ENCODE data around the gene PERCC1.
"Not testable (repeated sequence)": the region's sequence is repeated elsewhere in the genome, so short reads cannot be mapped to it uniquely, and the experiment has no call there.

PERCC1 gene

DNA sequence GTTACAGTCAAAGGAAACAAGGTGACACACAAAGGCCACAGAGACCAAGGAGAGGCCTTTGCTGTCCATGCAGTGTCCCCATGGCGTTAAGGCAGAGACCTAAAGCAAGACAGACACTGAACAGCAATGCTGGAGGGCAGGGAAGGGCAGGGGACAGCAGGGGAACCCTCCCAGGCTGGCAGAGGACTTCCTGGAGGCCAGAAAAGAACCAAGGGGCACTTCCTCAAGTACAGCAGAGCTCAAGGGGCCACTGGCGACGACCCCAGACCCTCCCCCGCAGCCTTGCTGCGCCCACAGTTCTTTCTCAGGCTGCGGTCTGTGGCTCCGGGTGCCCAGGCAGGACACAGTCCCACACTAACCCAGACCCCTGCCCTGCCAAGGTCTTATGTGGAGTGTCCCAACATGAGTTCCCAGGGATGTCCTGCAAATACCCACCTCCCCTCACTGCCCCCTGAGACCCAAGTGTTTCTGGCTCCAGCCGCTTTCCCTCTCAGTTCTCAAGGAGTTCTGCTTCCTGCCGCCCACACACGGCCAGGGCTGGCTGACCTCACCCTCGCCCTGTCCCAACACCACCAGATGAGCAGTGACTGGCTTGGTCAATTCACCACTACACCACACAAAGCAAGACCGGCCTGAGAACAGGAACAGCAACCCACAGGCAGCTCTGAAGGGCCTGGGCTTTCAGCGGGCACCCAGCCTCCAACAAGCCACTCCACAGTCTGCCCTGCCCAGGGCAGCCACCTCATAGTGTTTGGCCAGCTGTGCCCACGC lies 39.8 kb downstream of the PERCC1 start:
- no peak for DNase-seq

DNA sequence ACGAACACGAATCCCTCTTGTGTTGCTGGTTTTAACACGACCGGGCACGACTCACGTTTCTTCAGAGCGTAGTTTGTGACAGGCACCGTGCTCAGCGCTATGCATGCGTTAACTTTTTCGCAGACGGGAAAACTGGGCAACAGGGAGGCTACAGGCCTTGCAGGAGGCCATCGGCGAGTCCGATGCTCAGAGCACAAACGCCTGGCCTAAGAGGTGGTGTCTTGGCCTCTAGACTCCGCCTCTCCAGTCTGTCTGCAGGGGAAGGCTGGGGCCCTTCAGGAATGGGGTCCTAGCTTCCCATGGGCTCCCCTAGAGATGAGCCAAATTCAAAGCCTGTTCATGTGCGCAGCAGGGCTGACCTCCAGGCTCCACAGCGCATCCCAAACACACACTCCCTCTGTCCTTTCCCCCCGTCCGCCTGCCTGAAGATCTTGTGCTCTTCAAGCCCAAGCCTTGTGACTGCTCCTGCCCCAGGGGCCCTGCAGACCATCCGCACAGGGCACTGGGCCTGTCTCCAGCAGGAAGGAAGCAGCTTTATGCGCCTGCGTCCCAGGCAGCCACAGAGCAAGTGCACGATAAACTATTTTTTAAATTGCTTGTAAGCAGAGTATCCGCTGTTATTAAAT lies 40.8 kb downstream of the PERCC1 start:
- no peak for DNase-seq

GRCh38 chr16:1472974-1473373 lies 42.1 kb downstream of the PERCC1 start:
- no peak for DNase-seq

DNA sequence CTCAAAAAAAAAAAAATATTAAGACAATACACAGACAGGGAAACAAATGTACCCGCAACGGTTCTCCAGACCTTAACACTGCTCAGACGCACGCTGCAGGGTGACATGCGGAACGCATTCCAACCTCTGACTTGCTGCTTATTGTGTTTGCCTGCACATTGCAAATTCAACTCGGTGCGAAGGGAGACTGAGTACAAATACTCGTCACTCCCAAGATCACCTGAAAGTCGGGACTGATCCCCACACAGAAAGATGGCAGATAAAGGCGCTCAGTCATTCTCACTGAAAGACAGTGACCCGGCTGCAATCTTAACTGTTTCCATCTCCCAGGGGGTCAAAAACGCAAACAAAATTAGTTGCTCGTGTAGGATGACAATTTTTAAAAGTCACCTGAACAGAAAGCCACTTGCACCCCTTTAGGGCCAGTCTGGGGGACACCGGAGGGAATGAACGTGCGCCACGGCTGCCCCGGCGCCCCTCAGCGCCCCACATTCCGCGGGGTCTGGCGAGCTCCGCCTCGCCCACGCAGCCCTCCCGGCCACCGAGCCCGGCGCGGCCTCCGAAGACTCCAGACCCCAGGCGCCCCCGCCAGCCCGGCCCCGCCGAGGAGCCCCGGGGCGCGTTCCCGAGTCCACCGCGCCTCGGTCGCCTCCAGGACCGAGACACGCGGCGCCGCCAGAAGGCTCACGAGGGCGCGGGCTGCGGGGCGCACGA lies 43.4 kb downstream of the PERCC1 start:
- DNase-seq = no peak

DNA sequence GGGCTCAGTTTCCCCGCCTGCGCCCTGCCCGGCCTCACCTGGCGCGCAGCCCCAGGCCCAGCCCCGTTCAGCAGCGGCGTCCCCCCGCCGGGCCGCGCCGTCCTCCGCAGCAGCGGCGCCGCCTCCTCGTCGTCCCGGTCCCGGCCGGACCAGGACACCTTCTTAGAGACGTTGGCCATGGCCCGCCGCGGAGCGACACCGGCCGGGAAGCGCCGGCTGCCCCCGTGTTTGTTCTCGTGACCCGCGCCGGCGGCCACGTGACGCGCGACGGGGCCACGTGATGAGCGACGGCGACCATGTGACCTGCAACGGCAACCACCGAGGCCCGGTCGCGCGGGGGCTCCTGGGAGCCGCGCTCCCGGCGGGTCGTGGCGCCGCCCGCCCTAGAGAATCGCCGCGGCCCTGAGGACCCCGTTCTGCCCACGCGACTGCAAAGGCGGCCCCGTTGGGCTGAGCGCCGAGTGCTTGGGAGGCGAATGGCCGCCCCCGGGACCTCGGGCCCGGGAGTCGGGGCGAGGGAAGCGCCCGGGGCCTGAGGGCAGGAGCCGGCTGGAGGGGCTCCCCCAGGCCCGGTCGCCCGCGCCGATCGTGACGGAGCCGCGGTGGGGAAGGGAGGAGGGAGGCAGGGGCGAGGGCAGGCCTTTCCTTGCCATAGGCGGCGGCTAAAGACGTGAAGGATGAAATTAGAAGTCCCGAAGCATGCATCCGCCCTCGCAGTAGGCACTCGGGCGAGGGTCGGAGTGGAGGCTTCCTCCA lies 44.1 kb downstream of the PERCC1 start, which contains the start of gene CLCN7:
Gene CLCN7 (minus strand): TSS at position 233 of the 756 bp plus-strand sequence. CDS start 54 bp downstream, at position 179.
- peak; percentile 48 for DNase-seq

- DNase-seq = no peak
These were observed 44.8 kb downstream of the PERCC1 start for GRCh38 chr16:1475552-1476114.

- DNase-seq = no peak
These were observed 46.2 kb downstream of the PERCC1 start for GRCh38 chr16:1477033-1477432.

GRCh38 chr16:1478937-1479336 lies 48.1 kb downstream of the PERCC1 start:
- not testable (repeated sequence) for DNase-seq

- no peak for DNase-seq
These were observed 51.3 kb downstream of the PERCC1 start for GRCh38 chr16:1481906-1482835.

All from DMS79 treated with DMSO at 0.1 percent for 48 hours (cell line).